Measurements from ENCODE around the gene KCNE2.

KCNE2 gene

DNA sequence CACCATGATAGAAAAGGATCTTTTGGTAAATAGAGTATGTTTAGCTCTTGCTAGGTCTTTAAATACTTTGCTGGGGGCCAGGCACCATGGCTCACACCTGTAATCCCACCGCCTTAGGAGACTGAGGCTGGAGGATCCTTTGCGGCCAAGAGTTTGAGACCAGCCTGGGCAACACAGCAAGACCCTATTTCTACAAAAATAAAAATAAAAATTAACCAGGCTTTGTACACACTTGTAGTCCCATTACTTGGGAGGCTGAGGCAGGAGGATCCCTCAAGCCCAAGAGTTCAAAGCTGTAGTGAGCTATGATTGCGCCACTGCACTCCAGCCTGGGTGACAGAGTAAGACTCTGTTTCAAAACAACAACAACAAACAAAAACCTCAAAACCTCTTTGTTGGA lies 1.1 kb upstream of the KCNE2 start:
- peaks cover 2% of the 10 kb centered on the region for H3K9me3 ChIP-seq (ENCODE audit: severe bottlenecking)
- H3K4me3 ChIP-seq (ENCODE audit: severe bottlenecking), result no peak overlapping the region
- H3K27me3 ChIP-seq (ENCODE audit: insufficient read depth, poor library complexity, severe bottlenecking), result no peaks in the 10 kb centered on the region
- H3K4me1 ChIP-seq (ENCODE audit: insufficient read depth, poor library complexity, severe bottlenecking), result peaks cover 3% of the 10 kb centered on the region
- DNase-seq (ENCODE audit: low spot score) (no peak), ATAC-seq (ENCODE audit: low read depth) (no peak)
- TF ChIP-seq, protein P1, sequence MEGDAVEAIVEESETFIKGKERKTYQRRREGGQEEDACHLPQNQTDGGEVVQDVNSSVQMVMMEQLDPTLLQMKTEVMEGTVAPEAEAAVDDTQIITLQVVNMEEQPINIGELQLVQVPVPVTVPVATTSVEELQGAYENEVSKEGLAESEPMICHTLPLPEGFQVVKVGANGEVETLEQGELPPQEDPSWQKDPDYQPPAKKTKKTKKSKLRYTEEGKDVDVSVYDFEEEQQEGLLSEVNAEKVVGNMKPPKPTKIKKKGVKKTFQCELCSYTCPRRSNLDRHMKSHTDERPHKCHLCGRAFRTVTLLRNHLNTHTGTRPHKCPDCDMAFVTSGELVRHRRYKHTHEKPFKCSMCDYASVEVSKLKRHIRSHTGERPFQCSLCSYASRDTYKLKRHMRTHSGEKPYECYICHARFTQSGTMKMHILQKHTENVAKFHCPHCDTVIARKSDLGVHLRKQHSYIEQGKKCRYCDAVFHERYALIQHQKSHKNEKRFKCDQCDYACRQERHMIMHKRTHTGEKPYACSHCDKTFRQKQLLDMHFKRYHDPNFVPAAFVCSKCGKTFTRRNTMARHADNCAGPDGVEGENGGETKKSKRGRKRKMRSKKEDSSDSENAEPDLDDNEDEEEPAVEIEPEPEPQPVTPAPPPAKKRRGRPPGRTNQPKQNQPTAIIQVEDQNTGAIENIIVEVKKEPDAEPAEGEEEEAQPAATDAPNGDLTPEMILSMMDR (IDR thresholded peaks at IDR 0.05; ENCODE audit: poor library complexity, severe bottlenecking), result no peak
- no peak overlapping the region for H3K27ac ChIP-seq (ENCODE audit: poor library complexity, severe bottlenecking)
- no peaks in the 10 kb centered on the region for H3K36me3 ChIP-seq (ENCODE audit: low read depth)

DNA sequence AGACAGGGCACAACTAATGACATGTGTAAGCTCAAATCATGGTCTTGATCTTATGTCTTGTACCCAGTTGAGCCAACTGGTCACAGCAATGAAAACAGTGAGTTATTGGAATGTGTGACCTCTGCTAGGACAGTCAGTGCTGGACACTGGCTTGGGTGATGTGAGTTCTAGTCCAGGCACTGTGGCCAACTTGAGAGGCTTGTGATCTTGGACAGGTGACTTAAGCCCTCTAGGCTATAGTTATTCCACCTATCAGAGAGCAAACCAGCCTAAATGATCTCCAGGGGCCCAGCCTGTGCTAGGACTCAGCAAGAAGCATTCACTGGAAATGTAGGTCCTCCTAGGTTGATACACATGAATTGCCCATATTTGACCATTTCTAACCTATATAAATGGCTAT lies 1.1 kb downstream of the KCNE2 start:
- Histone ChIP-seq H3K36me3 (ENCODE audit: low read depth) (no peaks in the 10 kb centered on the region), H3K4me3 (ENCODE audit: severe bottlenecking) (no peak overlapping the region), H3K27me3 (ENCODE audit: insufficient read depth, poor library complexity, severe bottlenecking) (no peaks in the 10 kb centered on the region), H3K27ac (ENCODE audit: poor library complexity, severe bottlenecking) (no peak overlapping the region), H3K9me3 (ENCODE audit: severe bottlenecking) (no peaks in the 10 kb centered on the region), H3K4me1 (ENCODE audit: insufficient read depth, poor library complexity, severe bottlenecking) (peaks cover 3% of the 10 kb centered on the region)
- ATAC-seq (ENCODE audit: low read depth) (no peak), DNase-seq (ENCODE audit: low spot score) (no peak)
- TF ChIP-seq, protein P1 (IDR thresholded peaks at IDR 0.05; ENCODE audit: poor library complexity, severe bottlenecking), result no peak

GRCh38 chr21:34365809-34366208 lies 2.0 kb downstream of the KCNE2 start:
- no peak overlapping the region for H3K27ac ChIP-seq (ENCODE audit: poor library complexity, severe bottlenecking)
- H3K36me3 ChIP-seq (ENCODE audit: low read depth), result no peaks in the 10 kb centered on the region
- H3K9me3 ChIP-seq (ENCODE audit: severe bottlenecking), result no peaks in the 10 kb centered on the region
- H3K27me3 ChIP-seq (ENCODE audit: insufficient read depth, poor library complexity, severe bottlenecking), result no peaks in the 10 kb centered on the region
- DNase-seq (ENCODE audit: low spot score) (no peak), ATAC-seq (ENCODE audit: low read depth) (no peak)
- TF ChIP-seq, protein P1 (IDR thresholded peaks at IDR 0.05; ENCODE audit: poor library complexity, severe bottlenecking), result no peak
- H3K4me1 ChIP-seq (ENCODE audit: insufficient read depth, poor library complexity, severe bottlenecking), result peaks cover 3% of the 10 kb centered on the region
- no peak overlapping the region for H3K4me3 ChIP-seq (ENCODE audit: severe bottlenecking)

DNA sequence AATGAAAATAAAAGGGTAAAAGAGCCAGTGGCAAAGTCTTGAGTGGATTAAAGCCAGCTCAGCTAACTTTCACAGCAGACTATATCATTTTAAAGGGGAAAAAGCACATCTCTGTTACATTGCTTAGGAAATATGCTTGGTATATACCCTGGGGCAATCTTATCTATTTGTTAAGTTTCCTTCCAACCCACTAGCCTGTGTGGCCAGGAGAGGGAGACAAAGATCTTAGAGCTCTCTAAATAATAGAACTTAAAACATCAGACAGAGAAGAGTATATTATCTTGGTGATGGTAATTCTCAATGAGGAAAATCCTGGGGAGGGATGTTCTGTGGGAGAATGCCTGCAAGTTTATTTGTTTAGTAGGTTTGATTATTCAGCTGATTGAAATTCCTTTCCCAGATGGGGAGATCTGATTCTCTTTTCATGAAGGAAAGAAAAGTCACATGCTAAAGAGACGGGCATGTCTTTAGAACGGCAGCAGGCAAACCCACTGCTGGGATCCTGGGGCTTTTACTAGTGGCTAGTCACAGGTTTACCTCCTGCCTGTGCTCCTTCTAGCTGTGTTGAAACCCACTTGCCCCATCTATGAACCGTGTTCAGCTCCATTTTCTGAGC lies 3.6 kb downstream of the KCNE2 start:
- peak; percentile 95 for ATAC-seq (ENCODE audit: low read depth)
- no peak for DNase-seq (ENCODE audit: low spot score)
- no peaks in the 10 kb centered on the region for H3K36me3 ChIP-seq (ENCODE audit: low read depth)
- no peak overlapping the region for H3K27ac ChIP-seq (ENCODE audit: poor library complexity, severe bottlenecking)
- H3K4me3 ChIP-seq (ENCODE audit: severe bottlenecking), result no peak overlapping the region
- H3K4me1 ChIP-seq (ENCODE audit: insufficient read depth, poor library complexity, severe bottlenecking), result peaks cover 3% of the 10 kb centered on the region
- no peaks in the 10 kb centered on the region for H3K9me3 ChIP-seq (ENCODE audit: severe bottlenecking)
- TF ChIP-seq, protein P1 (IDR thresholded peaks at IDR 0.05; ENCODE audit: poor library complexity, severe bottlenecking), result peak; percentile 88
- H3K27me3 ChIP-seq (ENCODE audit: insufficient read depth, poor library complexity, severe bottlenecking), result no peaks in the 10 kb centered on the region

- Histone ChIP-seq H3K9me3 (ENCODE audit: severe bottlenecking) (no peaks in the 10 kb centered on the region), H3K36me3 (ENCODE audit: low read depth) (no peaks in the 10 kb centered on the region), H3K27me3 (ENCODE audit: insufficient read depth, poor library complexity, severe bottlenecking) (no peaks in the 10 kb centered on the region), H3K27ac (ENCODE audit: poor library complexity, severe bottlenecking) (no peak overlapping the region), H3K4me1 (ENCODE audit: insufficient read depth, poor library complexity, severe bottlenecking) (peaks cover 3% of the 10 kb centered on the region), H3K4me3 (ENCODE audit: severe bottlenecking) (no peak overlapping the region)
- TF ChIP-seq, protein P1 (IDR thresholded peaks at IDR 0.05; ENCODE audit: poor library complexity, severe bottlenecking), result no peak
- DNase-seq (ENCODE audit: low spot score) (no peak), ATAC-seq (ENCODE audit: low read depth) (no peak)
Observed at GRCh38 chr21:34369741-34370140, 5.9 kb downstream of the KCNE2 start.
